GM19467 (cell line): ENCODE data around the gene ZNF207.
"Not testable (repeated sequence)": the region's sequence is repeated elsewhere in the genome, so short reads cannot be mapped to it uniquely, and the experiment has no call there.

Source experiments
- ATAC-seq: cut with Tn5 transposase; IDR thresholded peaks from one replicate; pipeline ENCODE4 v1.9.1; 2021; ENCODE audit warnings: mild to moderate bottlenecking, moderate library complexity; ENCODE audit not compliant: unreplicated experiment

The ZNF207 gene

GRCh38 chr17:32385971-32386370 is 36.0 kb downstream of the ZNF207 start:
- ATAC-seq: no peak

- ATAC-seq: no peak
These were observed 36.9 kb downstream of the ZNF207 start for GRCh38 chr17:32386844-32387243.

- ATAC-seq: not testable (repeated sequence)
These were observed 38.2 kb downstream of the ZNF207 start for GRCh38 chr17:32388128-32388527.

- no peak for ATAC-seq
These were observed 38.9 kb downstream of the ZNF207 start for GRCh38 chr17:32388613-32389459.

GRCh38 chr17:32393904-32394303 is 43.9 kb downstream of the ZNF207 start:
- no peak for ATAC-seq

GRCh38 chr17:32396343-32396742 is 46.4 kb downstream of the ZNF207 start:
- no peak for ATAC-seq

- no peak for ATAC-seq
These were observed 49.0 kb downstream of the ZNF207 start for GRCh38 chr17:32398946-32399345.

GRCh38 chr17:32410085-32410484 is 60.1 kb downstream of the ZNF207 start:
- not testable (repeated sequence) for ATAC-seq

GRCh38 chr17:32426894-32427293 is 76.9 kb downstream of the ZNF207 start:
- no peak for ATAC-seq

- ATAC-seq: no peak
These were observed 79.6 kb downstream of the ZNF207 start for GRCh38 chr17:32429598-32429997.
